ENCODE measurements around the gene DPP10.

Gene DPP10

DNA sequence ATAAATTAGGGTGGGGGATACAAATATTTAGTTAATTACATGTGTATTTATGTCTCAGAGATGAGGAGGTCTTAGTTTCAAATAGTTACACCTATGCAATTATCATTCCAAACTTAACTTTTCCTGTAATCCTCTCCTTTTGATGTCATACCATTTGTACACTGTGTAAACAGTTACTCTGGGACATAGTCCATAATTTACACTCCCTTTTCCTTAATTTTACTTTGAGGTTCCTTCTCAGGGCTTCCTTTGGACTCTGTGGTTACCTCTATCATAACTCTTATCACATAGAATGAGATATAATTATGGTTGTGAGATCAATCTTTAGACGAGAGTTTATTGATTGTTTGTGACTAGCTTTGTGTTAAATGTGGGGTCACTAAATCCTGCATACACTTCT, 84.4 kb downstream of the DPP10 start:
- DNase-seq (ENCODE audit: low spot score), result no peak
- Histone ChIP-seq H3K27me3 (ENCODE audit: control insufficient read depth in 3 of 3, insufficient read depth in 3 of 3, low read depth in 1 of 3, low read length in 3 of 3) (no peaks in the 10 kb centered on the region), H3K9ac (ENCODE audit: low read depth, low read length, poor library complexity) (no peak overlapping the region), H3K4me3 (ENCODE audit: low read length in 2 of 2) (no peak overlapping the region), H2AFZ (ENCODE audit: low read length) (no peak overlapping the region), H3K18ac (ENCODE audit: low read length) (no peak overlapping the region), H2BK12ac (ENCODE audit: low read length) (no peak overlapping the region), H2AK5ac (ENCODE audit: low read depth, low read length) (no peak overlapping the region), H3K79me1 (ENCODE audit: low read depth, low read length) (no peaks in the 10 kb centered on the region), H3K36me3 (replicated peaks in 1 of 2; ENCODE audit: control insufficient read depth in 2 of 2, insufficient read depth in 2 of 2, low read length in 2 of 2) (no peaks in the 10 kb centered on the region), H3K27ac (replicated peaks; ENCODE audit: low read length) (no peak overlapping the region), H3K9me3 (replicated peaks in 1 of 2; ENCODE audit: control insufficient read depth in 2 of 2, insufficient read depth in 1 of 2, low read depth in 1 of 2, low read length in 2 of 2) (peaks cover 0 to 4% of the 10 kb centered on the region in 2 donors), H3K4me2 (ENCODE audit: insufficient read depth, low read length, poor library complexity, severe bottlenecking) (no peak overlapping the region), H2BK5ac (ENCODE audit: low read length) (no peak overlapping the region), H2BK15ac (ENCODE audit: low read length) (no peak overlapping the region), H4K91ac (ENCODE audit: low read depth, low read length, poor library complexity) (no peak overlapping the region), H3K4ac (ENCODE audit: low read length) (no peak overlapping the region), H2BK120ac (ENCODE audit: low read depth, low read length) (no peak overlapping the region), H3K23ac (ENCODE audit: low read depth, low read length, poor library complexity) (no peak overlapping the region), H3K14ac (ENCODE audit: low read length) (no peak overlapping the region), H4K8ac (ENCODE audit: low read depth, low read length) (no peak overlapping the region), H3K4me1 (ENCODE audit: control insufficient read depth in 2 of 2, insufficient read depth in 1 of 2, low read depth in 1 of 2, low read length in 2 of 2) (no peaks in the 10 kb centered on the region)
- WGBS, 2 donors (ENCODE audit: extremely low coverage in 2 of 2, insufficient read length in 2 of 2, insufficient replicate concordance in 1 of 2), result no CpG with 5 or more reads among the region's 1 CpG

DNA sequence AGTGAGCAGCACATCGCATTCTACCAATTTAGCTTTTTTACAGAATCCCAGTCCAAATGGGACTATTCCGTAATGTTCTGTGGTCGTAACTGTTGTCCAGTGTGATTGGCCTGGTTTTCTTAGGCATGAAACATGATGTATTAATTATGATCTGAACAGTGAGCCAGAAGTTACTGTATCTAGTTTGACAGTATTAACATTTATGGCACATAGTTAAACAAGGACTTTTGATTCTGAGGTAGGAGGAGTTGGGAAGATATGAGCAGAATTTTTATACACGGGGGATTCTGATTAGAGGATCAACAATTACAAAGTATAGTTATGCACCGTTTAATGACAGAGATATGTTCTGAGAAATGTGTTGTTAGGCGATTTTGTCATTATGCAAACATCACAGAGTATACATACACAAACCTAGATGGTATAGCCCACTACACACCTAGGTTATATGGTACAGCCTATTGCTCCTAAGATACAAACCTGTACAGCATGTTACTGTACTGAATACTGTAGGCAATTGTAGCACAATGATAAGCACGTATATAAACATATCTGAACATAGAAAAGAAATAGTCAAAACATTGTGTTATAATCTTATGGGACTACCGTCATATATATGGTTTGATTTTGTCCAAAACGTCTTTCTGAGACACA, 85.0 kb downstream of the DPP10 start:
- Histone ChIP-seq H3K79me1 (ENCODE audit: low read depth, low read length) (no peaks in the 10 kb centered on the region), H2BK120ac (ENCODE audit: low read depth, low read length) (no peak overlapping the region), H2AK5ac (ENCODE audit: low read depth, low read length) (no peak overlapping the region), H2AFZ (ENCODE audit: low read length) (no peak overlapping the region), H3K9me3 (replicated peaks in 1 of 2; ENCODE audit: control insufficient read depth in 2 of 2, insufficient read depth in 1 of 2, low read depth in 1 of 2, low read length in 2 of 2) (peaks cover 0 to 4% of the 10 kb centered on the region in 2 donors), H3K27me3 (ENCODE audit: control insufficient read depth in 3 of 3, insufficient read depth in 3 of 3, low read depth in 1 of 3, low read length in 3 of 3) (no peaks in the 10 kb centered on the region), H3K18ac (ENCODE audit: low read length) (no peak overlapping the region), H2BK5ac (ENCODE audit: low read length) (no peak overlapping the region), H2BK12ac (ENCODE audit: low read length) (no peak overlapping the region), H3K27ac (replicated peaks; ENCODE audit: low read length) (no peak overlapping the region), H3K4me2 (ENCODE audit: insufficient read depth, low read length, poor library complexity, severe bottlenecking) (no peak overlapping the region), H3K4me3 (ENCODE audit: low read length in 2 of 2) (no peak overlapping the region), H3K4me1 (ENCODE audit: control insufficient read depth in 2 of 2, insufficient read depth in 1 of 2, low read depth in 1 of 2, low read length in 2 of 2) (no peaks in the 10 kb centered on the region), H3K9ac (ENCODE audit: low read depth, low read length, poor library complexity) (no peak overlapping the region), H3K4ac (ENCODE audit: low read length) (no peak overlapping the region), H4K8ac (ENCODE audit: low read depth, low read length) (no peak overlapping the region), H3K23ac (ENCODE audit: low read depth, low read length, poor library complexity) (no peak overlapping the region), H3K14ac (ENCODE audit: low read length) (no peak overlapping the region), H4K91ac (ENCODE audit: low read depth, low read length, poor library complexity) (no peak overlapping the region), H2BK15ac (ENCODE audit: low read length) (no peak overlapping the region), H3K36me3 (replicated peaks in 1 of 2; ENCODE audit: control insufficient read depth in 2 of 2, insufficient read depth in 2 of 2, low read length in 2 of 2) (no peaks in the 10 kb centered on the region)
- WGBS, 2 donors (ENCODE audit: extremely low coverage in 2 of 2, insufficient read length in 2 of 2, insufficient replicate concordance in 1 of 2), result no CpG with 5 or more reads among the region's 9 CpGs
- no peak for DNase-seq (ENCODE audit: low spot score)

DNA sequence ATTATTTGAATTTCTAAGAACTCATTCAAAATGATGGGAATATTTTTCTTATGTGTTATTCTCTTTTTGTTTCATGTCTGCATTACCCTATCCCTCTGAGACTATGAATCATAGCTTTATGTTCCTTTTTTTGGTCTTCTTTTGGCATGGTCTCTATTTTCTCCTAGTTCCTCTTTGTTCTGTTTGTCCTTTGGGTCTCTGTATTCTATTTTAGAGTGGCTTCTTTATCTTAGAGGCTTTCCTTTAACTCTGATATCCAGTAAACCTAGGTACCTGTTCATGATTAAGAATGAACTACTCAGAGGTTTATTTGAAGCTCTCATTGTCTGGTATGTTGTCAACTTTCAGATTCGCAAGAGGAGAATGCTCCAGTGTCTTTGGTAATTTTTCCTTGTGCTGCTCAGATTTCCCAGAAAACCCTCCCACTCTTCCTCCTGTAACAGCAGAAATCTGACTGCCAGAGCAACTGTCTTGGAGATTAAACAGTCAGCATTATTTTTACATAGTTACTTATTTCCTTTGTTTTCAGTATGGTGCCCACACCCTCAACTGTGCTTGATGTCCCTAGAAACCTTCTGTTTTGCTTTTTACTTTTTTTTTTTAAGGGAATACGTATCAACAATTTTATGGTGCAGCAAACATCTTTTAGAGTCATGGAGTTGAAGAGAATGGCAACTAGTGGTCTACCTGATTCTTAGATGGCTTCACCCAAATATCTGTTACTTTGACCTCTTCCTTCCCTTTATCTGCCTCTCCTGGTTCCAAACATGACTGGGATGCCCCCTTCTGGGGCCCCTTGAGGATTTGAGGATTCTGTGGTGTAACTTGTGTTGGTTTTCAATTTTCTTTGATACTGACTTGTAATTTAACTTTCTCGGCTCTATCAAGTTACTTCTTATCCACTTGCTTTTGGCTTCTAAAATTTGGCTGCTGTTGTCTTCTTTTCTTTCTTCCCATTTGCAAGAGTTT, 92.0 kb downstream of the DPP10 start:
- Histone ChIP-seq H3K27me3 (ENCODE audit: control insufficient read depth in 3 of 3, insufficient read depth in 3 of 3, low read depth in 1 of 3, low read length in 3 of 3) (no peaks in the 10 kb centered on the region), H2BK120ac (ENCODE audit: low read depth, low read length) (no peak overlapping the region), H3K4ac (ENCODE audit: low read length) (no peak overlapping the region), H2BK12ac (ENCODE audit: low read length) (no peak overlapping the region), H3K18ac (ENCODE audit: low read length) (no peak overlapping the region), H2AK5ac (ENCODE audit: low read depth, low read length) (no peak overlapping the region), H3K4me1 (ENCODE audit: control insufficient read depth in 2 of 2, insufficient read depth in 1 of 2, low read depth in 1 of 2, low read length in 2 of 2) (no peaks in the 10 kb centered on the region), H3K4me2 (ENCODE audit: insufficient read depth, low read length, poor library complexity, severe bottlenecking) (no peak overlapping the region), H2BK5ac (ENCODE audit: low read length) (no peak overlapping the region), H2AFZ (ENCODE audit: low read length) (no peak overlapping the region), H3K79me1 (ENCODE audit: low read depth, low read length) (no peaks in the 10 kb centered on the region), H2BK15ac (ENCODE audit: low read length) (no peak overlapping the region), H3K4me3 (ENCODE audit: low read length in 2 of 2) (no peak overlapping the region), H4K8ac (ENCODE audit: low read depth, low read length) (no peak overlapping the region), H3K14ac (ENCODE audit: low read length) (no peak overlapping the region), H4K91ac (ENCODE audit: low read depth, low read length, poor library complexity) (no peak overlapping the region), H3K36me3 (replicated peaks in 1 of 2; ENCODE audit: control insufficient read depth in 2 of 2, insufficient read depth in 2 of 2, low read length in 2 of 2) (no peaks in the 10 kb centered on the region), H3K9me3 (replicated peaks in 1 of 2; ENCODE audit: control insufficient read depth in 2 of 2, insufficient read depth in 1 of 2, low read depth in 1 of 2, low read length in 2 of 2) (no peaks in the 10 kb centered on the region), H3K23ac (ENCODE audit: low read depth, low read length, poor library complexity) (no peak overlapping the region), H3K27ac (replicated peaks; ENCODE audit: low read length) (no peak overlapping the region), H3K9ac (ENCODE audit: low read depth, low read length, poor library complexity) (no peak overlapping the region)
- no CpG with 5 or more reads among the region's 3 CpGs for WGBS, 2 donors (ENCODE audit: extremely low coverage in 2 of 2, insufficient read length in 2 of 2, insufficient replicate concordance in 1 of 2)
- no peak for DNase-seq (ENCODE audit: low spot score)

DNA sequence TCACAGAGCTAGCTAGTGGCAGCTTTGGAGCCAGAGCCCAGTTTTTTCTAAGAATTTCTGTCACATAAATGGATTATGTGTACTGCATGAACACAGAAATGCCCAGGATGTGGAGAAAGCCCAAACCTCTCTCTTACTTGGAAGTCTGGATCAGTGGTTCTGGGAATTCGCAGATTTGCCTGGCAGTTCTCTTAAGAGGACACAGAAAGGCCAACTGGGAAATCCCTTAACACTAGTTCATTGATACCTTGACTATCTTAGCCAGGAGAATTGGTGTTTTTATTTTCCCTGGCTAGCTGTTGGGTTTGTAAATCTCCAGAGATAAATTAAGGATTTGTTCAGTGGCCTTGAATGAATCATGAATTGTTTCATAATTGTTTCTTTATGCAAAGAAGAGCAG, 95.3 kb downstream of the DPP10 start:
- H3K14ac ChIP-seq (ENCODE audit: low read length), result no peak overlapping the region
- H3K18ac ChIP-seq (ENCODE audit: low read length), result no peak overlapping the region
- H2BK120ac ChIP-seq (ENCODE audit: low read depth, low read length), result no peak overlapping the region
- H3K27ac ChIP-seq (replicated peaks; ENCODE audit: low read length), result no peak overlapping the region
- no peak overlapping the region for H2AK5ac ChIP-seq (ENCODE audit: low read depth, low read length)
- H3K4me3 ChIP-seq (ENCODE audit: low read length in 2 of 2), result no peak overlapping the region
- H3K23ac ChIP-seq (ENCODE audit: low read depth, low read length, poor library complexity), result no peak overlapping the region
- no peak for DNase-seq (ENCODE audit: low spot score)
- no peak overlapping the region for H2BK5ac ChIP-seq (ENCODE audit: low read length)
- no peak overlapping the region for H2AFZ ChIP-seq (ENCODE audit: low read length)
- H2BK15ac ChIP-seq (ENCODE audit: low read length), result no peak overlapping the region
- H3K4me1 ChIP-seq (ENCODE audit: control insufficient read depth in 2 of 2, insufficient read depth in 1 of 2, low read depth in 1 of 2, low read length in 2 of 2), result no peaks in the 10 kb centered on the region
- no peak overlapping the region for H3K4me2 ChIP-seq (ENCODE audit: insufficient read depth, low read length, poor library complexity, severe bottlenecking)
- WGBS, 2 donors (ENCODE audit: extremely low coverage in 2 of 2, insufficient read length in 2 of 2, insufficient replicate concordance in 1 of 2), result no CpG with 5 or more reads among the region's 1 CpG
- no peaks in the 10 kb centered on the region for H3K27me3 ChIP-seq (ENCODE audit: control insufficient read depth in 3 of 3, insufficient read depth in 3 of 3, low read depth in 1 of 3, low read length in 3 of 3)
- H4K91ac ChIP-seq (ENCODE audit: low read depth, low read length, poor library complexity), result no peak overlapping the region
- H3K4ac ChIP-seq (ENCODE audit: low read length), result no peak overlapping the region
- H3K79me1 ChIP-seq (ENCODE audit: low read depth, low read length), result no peaks in the 10 kb centered on the region
- no peak overlapping the region for H3K9ac ChIP-seq (ENCODE audit: low read depth, low read length, poor library complexity)
- no peak overlapping the region for H2BK12ac ChIP-seq (ENCODE audit: low read length)
- no peak overlapping the region for H4K8ac ChIP-seq (ENCODE audit: low read depth, low read length)
- no peaks in the 10 kb centered on the region for H3K36me3 ChIP-seq (replicated peaks in 1 of 2; ENCODE audit: control insufficient read depth in 2 of 2, insufficient read depth in 2 of 2, low read length in 2 of 2)
- H3K9me3 ChIP-seq (replicated peaks in 1 of 2; ENCODE audit: control insufficient read depth in 2 of 2, insufficient read depth in 1 of 2, low read depth in 1 of 2, low read length in 2 of 2), result no peaks in the 10 kb centered on the region
